Colon (tissue), 2 donors: ENCODE measurements around the gene CUX1.
"Not testable (repeated sequence)": the region's sequence is repeated elsewhere in the genome, so short reads cannot be mapped to it uniquely, and the experiment has no call there.

Source experiments
- FAIRE-seq: peaks from 2 replicates; lab custom pipeline; 2012; peaks lifted over from hg19 to GRCh38; lab: Jason Lieb, UNC
- donor health status: control.
- donor health status: control.

CUX1 gene

GRCh38 chr7:102046373-102047117 lies 229.1 kb downstream of the CUX1 start:
- no peak for FAIRE-seq

GRCh38 chr7:102047167-102047566 lies 229.7 kb downstream of the CUX1 start:
- no peak for FAIRE-seq

GRCh38 chr7:102049765-102050164 lies 232.3 kb downstream of the CUX1 start:
- FAIRE-seq: no peak

- no peak for FAIRE-seq
Measured at GRCh38 chr7:102050864-102051460, 233.5 kb downstream of the CUX1 start.

- not testable (repeated sequence) for FAIRE-seq
Measured at GRCh38 chr7:102051736-102052135, 234.3 kb downstream of the CUX1 start.

GRCh38 chr7:102054158-102054557 lies 236.7 kb downstream of the CUX1 start:
- no peak for FAIRE-seq

- FAIRE-seq: no peak
Measured at GRCh38 chr7:102055181-102055976, 238.0 kb downstream of the CUX1 start.

- FAIRE-seq: no peak
Measured at GRCh38 chr7:102059524-102059923, 242.1 kb downstream of the CUX1 start.

- FAIRE-seq: no peak
Measured at GRCh38 chr7:102061354-102061945, 244.0 kb downstream of the CUX1 start.

- no peak for FAIRE-seq
Measured at GRCh38 chr7:102061981-102062390, 244.6 kb downstream of the CUX1 start.

- FAIRE-seq: no peak
Measured at GRCh38 chr7:102063690-102064180, 246.3 kb downstream of the CUX1 start.

- no peak for FAIRE-seq
Measured at GRCh38 chr7:102064361-102065025, 247.1 kb downstream of the CUX1 start.

- no peak for FAIRE-seq
Measured at GRCh38 chr7:102065226-102065625, 247.8 kb downstream of the CUX1 start.

- FAIRE-seq: no peak
Measured at GRCh38 chr7:102066476-102066875, 249.1 kb downstream of the CUX1 start.

GRCh38 chr7:102068846-102069245 lies 251.4 kb downstream of the CUX1 start:
- FAIRE-seq: no peak

- FAIRE-seq: no peak
Measured at GRCh38 chr7:102069931-102070629, 252.7 kb downstream of the CUX1 start.

GRCh38 chr7:102072003-102072402 lies 254.6 kb downstream of the CUX1 start:
- no peak for FAIRE-seq

- no peak for FAIRE-seq
Measured at GRCh38 chr7:102072636-102073209, 255.3 kb downstream of the CUX1 start.

GRCh38 chr7:102073931-102074880 lies 256.8 kb downstream of the CUX1 start:
- no peak for FAIRE-seq

GRCh38 chr7:102075126-102075525 lies 257.7 kb downstream of the CUX1 start:
- no peak for FAIRE-seq
